HG03159 (cell line): ENCODE measurements around the gene DNAJC22.
"Not testable (repeated sequence)": the region's sequence is repeated elsewhere in the genome, so short reads cannot be mapped to it uniquely, and the experiment has no call there.

ENCODE experiments used
- ATAC-seq: cut with Tn5 transposase; IDR thresholded peaks from one replicate; pipeline ENCODE4 v1.9.1; 2021; ENCODE audit warnings: mild to moderate bottlenecking, moderate library complexity; ENCODE audit not compliant: unreplicated experiment

The DNAJC22 gene

DNA sequence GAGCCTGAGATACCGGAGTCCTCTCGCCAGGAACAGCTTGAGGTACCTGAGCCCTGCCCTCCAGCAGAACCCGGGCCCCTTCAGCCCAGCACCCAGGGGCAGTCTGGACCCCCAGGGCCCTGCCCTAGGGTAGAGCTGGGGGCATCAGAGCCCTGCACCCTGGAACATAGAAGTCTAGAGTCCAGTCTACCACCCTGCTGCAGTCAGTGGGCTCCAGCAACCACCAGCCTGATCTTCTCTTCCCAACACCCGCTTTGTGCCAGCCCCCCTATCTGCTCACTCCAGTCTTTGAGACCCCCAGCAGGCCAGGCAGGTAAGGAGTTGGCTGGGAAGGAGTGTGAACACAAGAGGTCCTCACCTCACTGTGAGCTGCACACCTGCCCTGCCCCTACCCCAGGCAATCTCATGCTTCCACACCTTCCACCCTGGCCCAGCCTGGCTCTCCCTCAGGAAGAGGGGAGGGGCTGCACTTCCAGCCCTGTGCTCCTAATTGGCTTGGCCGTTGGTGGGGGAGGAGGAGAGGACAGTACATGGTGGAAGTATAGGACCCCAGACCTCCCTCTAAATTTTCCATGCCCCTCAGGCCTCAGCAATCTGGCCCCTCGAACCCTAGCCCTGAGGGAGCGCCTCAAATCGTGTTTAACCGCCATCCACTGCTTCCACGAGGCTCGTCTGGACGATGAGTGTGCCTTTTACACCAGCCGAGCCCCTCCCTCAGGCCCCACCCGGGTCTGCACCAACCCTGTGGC is 15.9 kb upstream of the DNAJC22 start:
- ATAC-seq = no peak

DNA sequence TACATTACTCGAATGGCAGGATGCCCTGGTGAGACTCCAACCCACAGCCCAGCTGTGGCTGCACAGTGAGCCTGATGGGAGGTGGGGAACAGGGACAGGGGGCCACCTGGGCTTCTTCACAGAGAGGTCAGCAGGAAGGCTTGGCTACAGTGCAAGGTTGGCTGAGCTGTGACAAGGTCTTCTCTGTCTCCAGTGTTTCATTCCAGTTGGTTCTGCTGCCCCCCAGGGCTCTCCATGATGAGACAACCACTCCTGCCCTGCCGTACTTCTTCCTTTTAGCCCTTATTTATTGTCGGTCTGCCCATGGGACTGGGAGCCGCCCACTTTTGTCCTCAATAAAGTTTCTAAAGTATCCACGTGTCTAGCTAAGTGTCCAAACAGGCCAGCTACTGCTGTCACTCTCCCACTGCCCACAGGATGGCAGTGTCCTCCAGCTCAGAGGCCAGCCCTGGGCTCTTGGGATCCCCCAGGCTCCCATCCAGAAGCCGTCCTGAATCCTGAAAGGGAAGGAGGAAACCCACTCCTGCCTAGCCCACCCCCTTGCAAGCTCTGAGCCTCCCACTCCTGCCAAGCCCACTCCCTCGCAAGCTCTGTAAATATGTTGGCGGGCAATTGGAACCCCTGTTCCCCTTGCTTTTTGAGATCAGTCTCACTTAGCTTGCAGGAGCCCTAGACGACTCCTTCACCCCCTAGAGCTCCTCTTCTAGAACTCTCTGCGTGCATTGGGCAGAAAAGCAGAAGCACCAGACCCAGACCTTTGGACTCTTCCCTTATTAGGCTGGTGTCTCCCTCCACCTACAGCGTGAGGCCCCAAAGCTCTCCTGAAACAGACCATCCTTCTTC is 15.1 kb upstream of the DNAJC22 start:
- no peak for ATAC-seq

DNA sequence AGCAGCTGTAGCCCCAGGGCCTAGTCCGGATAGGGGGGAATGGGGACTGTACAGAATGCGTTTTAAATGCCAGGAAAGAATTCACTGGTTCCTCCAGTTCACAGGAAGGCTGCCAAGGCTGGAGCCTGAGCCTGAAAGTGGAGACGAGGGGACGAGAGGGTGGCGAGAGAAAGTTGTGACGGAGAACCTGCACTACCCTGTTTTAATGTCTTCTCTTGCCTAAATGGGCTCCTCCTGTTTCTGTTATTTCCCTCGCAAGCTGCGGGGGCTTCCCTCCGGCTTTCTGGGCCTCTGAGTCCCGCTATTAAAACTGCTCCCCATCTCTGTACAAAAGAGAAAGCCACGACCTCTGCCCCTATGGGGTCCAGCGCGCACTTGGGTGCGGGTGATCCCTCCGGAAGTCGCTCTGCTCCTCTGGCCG is 14.2 kb upstream of the DNAJC22 start:
- ATAC-seq = no peak

DNA sequence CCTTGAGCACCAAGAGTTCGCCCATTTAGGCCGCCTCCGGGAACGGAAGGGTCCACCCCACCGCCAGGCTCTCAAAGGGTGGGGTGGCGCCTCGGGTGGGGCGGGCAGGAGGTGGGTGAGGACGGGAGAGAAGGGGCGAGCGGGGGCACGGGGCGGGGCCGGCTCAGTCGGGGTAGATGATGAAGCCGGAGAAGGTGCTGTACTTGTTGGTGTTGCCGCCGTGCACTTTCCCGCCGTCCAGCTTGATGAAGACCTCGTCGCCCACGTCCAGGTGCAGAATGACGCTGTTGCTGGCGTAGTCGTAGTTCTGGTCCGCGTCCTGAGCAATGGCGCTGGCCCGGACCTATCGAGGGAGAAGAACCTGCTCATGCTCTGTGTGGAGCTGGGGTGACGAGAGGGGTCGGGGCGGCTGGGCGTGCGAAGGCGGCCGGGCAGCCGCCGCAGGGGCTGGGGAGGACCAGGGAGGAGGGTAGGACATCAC is 13.8 kb upstream of the DNAJC22 start:
- no peak for ATAC-seq

GRCh38 chr12:49333778-49334177 is 12.9 kb upstream of the DNAJC22 start:
- not testable (repeated sequence) for ATAC-seq

DNA sequence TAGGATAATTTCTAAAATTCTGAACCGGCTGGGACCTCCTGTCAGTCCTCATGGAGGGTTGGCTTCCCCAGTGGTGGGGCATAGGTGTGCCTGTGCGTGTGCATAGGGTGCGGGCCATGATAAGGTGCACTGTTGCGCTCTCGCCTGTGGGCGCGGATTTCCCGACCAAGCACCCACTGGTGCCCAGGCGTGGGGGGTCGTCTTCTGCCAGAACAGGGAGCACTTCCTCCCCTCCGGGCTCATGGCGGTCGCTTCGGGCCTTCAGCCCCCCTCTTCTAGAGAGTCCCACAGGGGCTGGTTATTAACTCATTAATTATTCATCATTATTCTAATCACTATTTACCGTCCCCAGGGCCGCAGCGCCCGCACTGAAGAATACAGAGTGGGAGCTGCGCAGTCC is 12.5 kb upstream of the DNAJC22 start:
- no peak for ATAC-seq

GRCh38 chr12:49334681-49335080 is 12.0 kb upstream of the DNAJC22 start:
- ATAC-seq = no peak

GRCh38 chr12:49335118-49335954 is 11.4 kb upstream of the DNAJC22 start:
- ATAC-seq = no peak

DNA sequence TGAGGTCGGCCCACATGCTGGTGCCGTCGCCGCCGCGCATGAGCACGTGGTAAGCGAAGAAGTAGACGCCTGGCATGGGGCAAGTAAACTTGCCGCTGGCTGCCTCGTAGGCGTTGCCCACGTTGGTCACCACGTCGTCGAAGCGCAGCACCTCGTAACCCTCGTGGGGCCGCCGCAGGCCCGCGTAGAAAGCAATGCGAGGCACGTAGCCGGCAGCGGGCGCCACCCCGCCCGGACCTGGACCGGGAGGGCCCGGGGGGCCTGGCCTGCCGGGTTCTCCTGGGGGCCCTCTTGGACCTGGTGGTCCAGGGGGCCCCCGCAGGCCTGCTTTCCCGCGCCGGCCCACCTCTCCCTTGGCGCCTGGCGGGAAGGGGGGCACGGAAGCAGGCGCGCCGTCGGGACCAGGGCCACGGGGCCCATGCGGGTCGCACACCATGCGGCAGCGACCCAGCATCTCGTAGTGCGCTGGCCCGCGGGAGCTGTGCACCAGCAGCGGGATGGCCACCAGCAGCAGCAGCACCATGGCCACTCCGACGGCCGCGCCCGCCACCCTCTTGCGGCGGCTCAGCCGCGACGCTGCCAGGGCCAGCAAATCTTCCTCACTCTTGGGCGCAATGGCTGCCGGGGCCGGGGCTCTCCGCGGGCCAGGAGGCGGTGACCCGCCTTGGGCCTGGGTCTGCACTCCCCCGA is 10.6 kb upstream of the DNAJC22 start:
- ATAC-seq = no peak

DNA sequence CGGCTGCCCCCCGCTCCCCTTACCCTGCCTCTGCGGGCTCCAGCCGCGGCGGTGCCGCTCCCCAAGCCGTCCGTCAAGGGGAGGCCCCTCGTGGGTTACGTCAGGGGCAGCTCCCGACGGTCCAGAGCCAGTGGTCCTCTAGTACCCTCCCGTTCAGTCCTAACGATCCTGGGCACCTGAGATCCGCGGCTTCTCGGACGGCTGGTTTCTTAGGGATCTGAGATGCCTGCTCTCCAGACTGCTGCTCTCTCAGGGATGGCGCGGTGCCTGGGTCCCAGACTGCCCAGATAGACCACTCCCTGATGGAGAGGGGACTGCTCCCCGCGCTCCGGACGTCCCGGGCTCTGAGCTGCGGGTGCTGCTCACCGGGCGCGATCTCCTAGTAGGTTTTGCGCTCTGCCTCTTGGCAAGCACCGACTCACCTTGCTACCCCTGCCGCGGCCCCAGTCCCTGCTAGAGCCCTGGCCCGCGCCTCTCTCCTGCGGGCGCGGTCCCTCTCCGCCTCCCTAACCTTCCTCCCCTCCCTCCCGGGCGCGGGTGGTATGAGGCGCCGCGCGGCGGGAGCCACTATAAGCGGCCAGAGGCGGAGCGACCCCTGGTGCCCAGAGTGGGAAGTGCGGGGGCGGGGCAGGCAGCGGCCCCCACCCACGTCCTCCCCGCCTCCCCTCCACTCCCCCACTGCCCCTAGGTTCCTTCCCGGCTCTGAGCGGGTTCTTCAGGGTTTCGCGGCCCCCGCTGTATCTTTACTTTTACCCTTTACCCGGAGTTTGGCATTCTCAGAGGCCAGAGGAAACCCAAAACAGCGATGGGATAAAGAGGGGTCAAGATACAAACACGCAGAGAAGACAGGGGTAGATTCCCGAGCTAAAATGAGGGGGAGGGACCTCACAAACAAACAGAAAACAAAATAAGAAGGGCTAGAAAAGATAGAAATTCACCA is 9.8 kb upstream of the DNAJC22 start, which contains the start of gene C1QL4:
TSS of gene C1QL4 (minus strand) at position 544 of the 940 bp plus-strand sequence. CDS start 711 bp downstream, outside the sequence.
- no peak for ATAC-seq

- no peak for ATAC-seq
Measured at GRCh38 chr12:49338830-49339463, 7.7 kb upstream of the DNAJC22 start.

DNA sequence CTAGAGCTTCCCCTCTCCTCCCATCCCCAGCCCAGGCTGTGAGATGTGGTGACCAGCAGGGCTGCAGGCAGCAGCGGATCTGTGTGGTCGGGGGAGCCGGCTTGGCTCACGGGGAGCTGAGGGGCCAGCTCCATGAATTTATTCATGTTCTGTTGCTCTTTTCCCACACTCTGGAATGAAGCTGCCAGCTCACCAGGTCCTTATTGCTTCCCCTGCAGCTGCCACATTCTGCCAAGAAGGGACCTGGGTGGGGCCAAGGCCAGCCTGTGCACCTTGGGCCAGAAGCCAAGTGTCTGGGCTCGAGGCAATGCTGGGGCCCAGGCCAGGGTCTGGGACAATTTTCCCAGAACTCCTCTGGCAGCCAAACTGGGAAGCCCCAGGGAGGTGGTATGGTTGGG is 7.2 kb upstream of the DNAJC22 start:
- ATAC-seq = no peak

- no peak for ATAC-seq
Measured at GRCh38 chr12:49340095-49340870, 6.4 kb upstream of the DNAJC22 start.

- ATAC-seq = no peak
Measured at GRCh38 chr12:49340971-49341776, 5.5 kb upstream of the DNAJC22 start.

DNA sequence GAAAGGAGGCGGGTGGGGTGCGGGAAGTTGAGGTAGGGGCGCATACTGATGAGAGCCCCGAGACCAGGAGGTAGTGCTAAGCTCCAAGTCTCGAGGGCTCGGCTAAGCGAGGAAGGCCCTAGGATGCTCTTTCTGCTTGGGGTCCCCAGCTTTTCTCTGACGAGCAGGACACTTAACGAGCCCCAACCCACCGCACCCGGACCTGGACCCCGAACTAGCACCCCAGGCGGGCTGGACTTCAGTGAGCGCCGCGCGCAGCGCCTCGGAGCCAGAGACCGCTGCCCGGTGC is 5.0 kb upstream of the DNAJC22 start:
- ATAC-seq = no peak

- ATAC-seq = no peak
Measured at GRCh38 chr12:49342066-49342913, 4.4 kb upstream of the DNAJC22 start.
